ENCODE measurements around the gene SRMS. TPM values are rescaled to one million over a fixed set of nuclear protein-coding genes. Genes with fewer than 3 reads are reported as not detected.

Gene SRMS
- total RNA-seq, 6 donors from 2014 or later, result not detected

DNA sequence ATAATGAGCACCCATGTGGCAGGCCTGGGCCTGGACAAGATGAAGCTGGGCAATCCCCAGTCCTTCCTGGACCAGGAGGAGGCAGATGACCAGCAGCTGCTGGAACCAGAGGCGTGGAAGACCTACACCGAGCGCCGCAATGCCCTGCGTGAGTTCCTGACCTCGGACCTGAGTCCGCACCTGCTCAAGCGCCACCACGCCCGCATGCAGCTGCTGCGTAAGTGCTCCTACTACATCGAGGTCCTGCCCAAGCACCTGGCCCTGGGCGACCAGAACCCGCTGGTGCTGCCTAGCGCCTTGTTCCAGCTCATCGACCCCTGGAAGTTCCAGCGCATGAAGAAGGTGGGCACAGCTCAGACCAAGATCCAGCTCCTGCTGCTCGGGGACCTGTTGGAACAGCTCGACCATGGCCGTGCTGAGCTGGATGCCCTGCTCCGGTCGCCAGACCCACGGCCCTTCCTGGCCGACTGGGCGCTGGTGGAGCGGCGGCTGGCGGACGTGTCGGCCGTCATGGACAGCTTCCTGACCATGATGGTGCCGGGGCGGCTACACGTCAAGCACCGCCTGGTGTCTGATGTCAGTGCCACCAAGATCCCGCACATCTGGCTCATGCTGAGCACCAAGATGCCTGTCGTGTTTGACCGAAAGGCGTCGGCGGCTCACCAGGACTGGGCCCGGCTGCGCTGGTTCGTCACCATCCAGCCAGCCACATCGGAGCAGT is 8.3 kb upstream of the SRMS start:
- TF ChIP-seq, protein P1, sequence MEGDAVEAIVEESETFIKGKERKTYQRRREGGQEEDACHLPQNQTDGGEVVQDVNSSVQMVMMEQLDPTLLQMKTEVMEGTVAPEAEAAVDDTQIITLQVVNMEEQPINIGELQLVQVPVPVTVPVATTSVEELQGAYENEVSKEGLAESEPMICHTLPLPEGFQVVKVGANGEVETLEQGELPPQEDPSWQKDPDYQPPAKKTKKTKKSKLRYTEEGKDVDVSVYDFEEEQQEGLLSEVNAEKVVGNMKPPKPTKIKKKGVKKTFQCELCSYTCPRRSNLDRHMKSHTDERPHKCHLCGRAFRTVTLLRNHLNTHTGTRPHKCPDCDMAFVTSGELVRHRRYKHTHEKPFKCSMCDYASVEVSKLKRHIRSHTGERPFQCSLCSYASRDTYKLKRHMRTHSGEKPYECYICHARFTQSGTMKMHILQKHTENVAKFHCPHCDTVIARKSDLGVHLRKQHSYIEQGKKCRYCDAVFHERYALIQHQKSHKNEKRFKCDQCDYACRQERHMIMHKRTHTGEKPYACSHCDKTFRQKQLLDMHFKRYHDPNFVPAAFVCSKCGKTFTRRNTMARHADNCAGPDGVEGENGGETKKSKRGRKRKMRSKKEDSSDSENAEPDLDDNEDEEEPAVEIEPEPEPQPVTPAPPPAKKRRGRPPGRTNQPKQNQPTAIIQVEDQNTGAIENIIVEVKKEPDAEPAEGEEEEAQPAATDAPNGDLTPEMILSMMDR (IDR thresholded peaks at IDR 0.05), result no peak
- no peak for TF ChIP-seq POLR2AphosphoS5 (IDR thresholded peaks at IDR 0.05)
- TF ChIP-seq POLR2A (IDR thresholded peaks at IDR 0.05), result no peak
- TF ChIP-seq EP300 (IDR thresholded peaks at IDR 0.05), result no peak
- H3K27me3 ChIP-seq, result no peaks in the 10 kb centered on the region
- H3K27ac ChIP-seq, result no peak overlapping the region
- WGBS, 2 donors, result 93 to 94% methylated on average over 24 to 27 of the region's 45 CpGs
- H3K4me3 ChIP-seq, result no peak overlapping the region
- ATAC-seq (ENCODE audit: low FRiP score in 2 of 2), result no peak
- H3K36me3 ChIP-seq, result peaks cover 9 to 26% (median 22%) of the 10 kb centered on the region in 4 donors
- DNase-seq, result peak in 1 of 2 donors; percentile 83
- H3K9me3 ChIP-seq, result no peaks in the 10 kb centered on the region
- peaks cover 10 to 23% (median 20%) of the 10 kb centered on the region in 4 donors for H3K4me1 ChIP-seq

DNA sequence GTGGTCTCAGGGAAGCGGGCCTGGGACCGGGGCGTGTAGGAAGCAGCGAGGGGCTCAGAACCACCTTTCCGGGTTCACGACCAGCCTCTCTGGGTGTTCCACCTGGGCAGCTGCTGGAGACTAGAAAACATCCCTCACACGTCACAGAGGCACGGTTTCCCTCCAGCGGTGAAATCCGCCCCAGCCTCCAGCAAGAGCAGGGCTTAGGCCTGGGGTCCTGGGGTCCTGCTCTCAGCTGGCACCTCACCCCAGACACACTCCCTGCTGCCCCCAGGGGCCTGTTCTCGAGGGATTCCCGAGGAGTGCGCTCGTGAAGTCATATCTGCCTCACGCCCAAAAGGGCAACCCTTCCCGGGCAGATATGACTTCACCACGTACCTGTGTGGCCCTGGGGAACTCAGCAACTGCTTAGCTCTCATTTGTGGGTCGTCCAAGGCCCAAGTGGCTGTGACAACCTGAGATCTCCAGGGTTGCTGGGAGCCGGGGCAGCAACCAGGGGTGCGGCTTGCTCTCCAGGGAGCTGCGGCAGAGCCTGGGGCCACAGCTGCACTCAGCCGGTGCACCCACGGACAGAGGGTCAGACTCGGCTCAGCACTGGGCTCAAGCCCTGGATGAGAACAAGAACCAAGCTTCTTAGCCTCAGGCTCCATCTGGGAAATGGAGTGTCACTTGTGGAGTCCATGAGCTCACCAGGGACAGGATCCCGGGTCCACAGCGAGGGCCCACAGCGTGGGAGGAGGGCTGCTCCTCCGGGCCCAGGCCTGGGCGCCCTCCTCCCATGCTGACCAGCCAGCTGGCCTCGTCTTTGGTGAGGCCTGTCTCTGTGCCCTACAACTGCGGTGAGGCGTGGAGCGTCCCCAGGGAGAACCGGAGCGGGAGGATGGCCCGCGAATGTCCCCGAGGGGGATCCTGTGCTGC is 7.1 kb upstream of the SRMS start:
- DNase-seq (peak in 1 of 2 donors; percentile 73), ATAC-seq (ENCODE audit: low FRiP score in 2 of 2) (no peak)
- peak overlapping the region in 3 of 4 donors; percentile 60 to 71 (median 65) for H3K4me3 ChIP-seq
- 68 to 77% methylated on average over 14 to 34 of the region's 38 CpGs for WGBS, 2 donors
- no peak for TF ChIP-seq POLR2AphosphoS5 (IDR thresholded peaks at IDR 0.05)
- TF ChIP-seq EP300 (IDR thresholded peaks at IDR 0.05), result no peak
- TF ChIP-seq POLR2A (IDR thresholded peaks at IDR 0.05), result no peak
- TF ChIP-seq, protein P1 (IDR thresholded peaks at IDR 0.05), result no peak
- H3K4me1 ChIP-seq, result peaks cover 10 to 23% (median 20%) of the 10 kb centered on the region in 4 donors
- no peaks in the 10 kb centered on the region for H3K27me3 ChIP-seq
- peak overlapping the region in 3 of 4 donors; percentile 15 to 58 (median 54) for H3K27ac ChIP-seq
- H3K9me3 ChIP-seq, result no peaks in the 10 kb centered on the region
- peaks cover 0 to 14% (median 10%) of the 10 kb centered on the region in 4 donors for H3K36me3 ChIP-seq

DNA sequence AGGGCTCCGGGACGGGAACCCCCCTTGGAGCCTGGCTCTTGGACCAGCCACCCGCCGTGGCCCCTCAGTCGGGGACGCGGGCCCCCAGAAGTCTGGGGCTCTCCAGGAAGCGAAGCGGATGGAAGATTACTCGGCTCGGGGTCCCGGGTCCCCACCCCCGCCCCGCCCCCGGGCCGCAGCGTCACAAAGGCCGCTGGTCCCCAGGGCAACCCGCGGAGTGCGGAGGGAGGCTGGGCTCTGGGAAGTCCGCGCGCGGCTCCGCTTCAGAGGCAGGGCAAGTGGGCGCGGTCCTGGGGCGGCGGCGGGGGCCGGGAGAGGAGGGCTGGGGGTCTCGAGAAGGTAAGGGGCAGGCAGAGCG is 6.4 kb upstream of the SRMS start, which contains the start of gene FNDC11:
TSS of gene FNDC11 (plus strand) at position 227 of the 358 bp plus-strand sequence. CDS start 1,505 bp downstream, outside the sequence.
- Histone ChIP-seq H3K27me3 (peaks cover 0 to under 1% (median 0%) of the 10 kb centered on the region in 4 donors), H3K9me3 (no peaks in the 10 kb centered on the region), H3K4me1 (peaks cover 10 to 23% (median 20%) of the 10 kb centered on the region in 4 donors), H3K36me3 (peaks cover 0 to 11% (median 7%) of the 10 kb centered on the region in 4 donors), H3K4me3 (peak within 1 kb of the TSS; percentile 14 to 71 (median 62)), H3K27ac (peak within 1 kb of the TSS in 3 of 4 donors; percentile 15 to 58 (median 54))
- peak in 1 of 2 donors; percentile 50 for ATAC-seq (ENCODE audit: low FRiP score in 2 of 2)
- DNase-seq, result peak; percentile 52 to 92
- TF ChIP-seq POLR2A (IDR thresholded peaks at IDR 0.05), result no peak
- 2 to 7% methylated on average over 6 to 27 of the region's 34 CpGs for WGBS, 2 donors

DNA sequence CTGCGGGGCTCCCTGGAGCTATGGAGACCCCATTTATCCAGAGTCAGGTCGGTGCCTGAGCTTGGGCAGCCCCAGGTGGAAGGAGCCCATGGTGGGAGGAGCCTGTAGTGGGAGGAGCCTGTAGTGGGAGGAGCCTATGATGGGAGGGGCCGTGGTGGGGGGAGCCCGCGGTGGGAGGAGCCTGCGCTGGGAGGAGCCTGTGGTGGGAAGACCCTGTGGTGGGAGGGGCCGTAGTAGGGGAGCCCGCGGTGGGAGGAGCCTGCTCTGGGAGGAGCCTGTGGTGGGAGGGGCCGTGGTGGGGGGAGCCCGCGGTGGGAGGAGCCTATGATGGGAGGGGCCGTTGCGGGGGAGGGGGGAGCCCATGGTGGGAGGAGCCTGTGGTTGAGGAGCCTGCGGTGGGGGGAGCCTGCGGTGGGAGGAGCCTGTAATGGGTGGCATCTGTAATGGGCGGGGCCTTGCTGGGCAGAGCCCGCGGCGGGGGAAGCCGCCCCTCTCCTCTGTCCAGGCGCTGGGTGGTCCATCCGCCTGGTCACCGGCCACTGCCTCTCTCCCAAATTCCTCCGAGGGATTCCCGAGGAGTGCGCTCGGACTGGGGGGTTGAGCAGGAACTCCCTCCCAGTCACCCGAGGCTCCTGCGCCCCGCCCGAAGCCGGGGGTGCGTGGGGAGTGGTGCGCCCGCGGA is 5.8 kb upstream of the SRMS start:
- no peaks in the 10 kb centered on the region for H3K9me3 ChIP-seq
- peaks cover 0 to 6% (median 2%) of the 10 kb centered on the region in 4 donors for H3K36me3 ChIP-seq
- TF ChIP-seq EP300 (IDR thresholded peaks at IDR 0.05), result no peak
- TF ChIP-seq POLR2A (IDR thresholded peaks at IDR 0.05), result peak in 2 of 4 donors; percentile 20 to 50
- TF ChIP-seq, protein P1 (IDR thresholded peaks at IDR 0.05), result no peak
- peak in 1 of 2 donors; percentile 38 for TF ChIP-seq POLR2AphosphoS5 (IDR thresholded peaks at IDR 0.05)
- ATAC-seq (ENCODE audit: low FRiP score in 2 of 2) (peak; percentile 85 to 91), DNase-seq (peak; percentile 90 to 93)
- peak overlapping the region; percentile 14 to 71 (median 62) for H3K4me3 ChIP-seq
- H3K4me1 ChIP-seq, result peaks cover 10 to 23% (median 20%) of the 10 kb centered on the region in 4 donors
- H3K27me3 ChIP-seq, result peaks cover 0 to 6% (median under 1%) of the 10 kb centered on the region in 4 donors
- H3K27ac ChIP-seq, result peak overlapping the region in 3 of 4 donors; percentile 15 to 58 (median 54)
- 1 to 4% methylated on average over 22 to 33 of the region's 37 CpGs for WGBS, 2 donors
